Neuron (in vitro differentiated cells): ENCODE measurements around the gene SNX10.
A peak's percentile ranks its signal among the peaks of the same experiment; 100 is the strongest.
"Not testable (repeated sequence)": the region's sequence is repeated elsewhere in the genome, so short reads cannot be mapped to it uniquely, and the experiment has no call there.

Experiments used
- H2AFZ ChIP-seq: one replicate; pipeline ENCODE4 v1.6.1; 2013; ENCODE audit warnings: low read depth, mild to moderate bottlenecking, inconsistent platforms, low read length, moderate library complexity
- H3K27me3 ChIP-seq: one replicate; pipeline ENCODE4 v1.6.1; 2013; ENCODE audit warnings: low read length; ENCODE audit not compliant: insufficient read depth
- H3K36me3 ChIP-seq: one replicate; pipeline ENCODE4 v1.6.1; 2013; ENCODE audit warnings: low read length; ENCODE audit not compliant: insufficient read depth
- H3K4me1 ChIP-seq: one replicate; pipeline ENCODE4 v1.6.1; 2013; ENCODE audit warnings: low read length; ENCODE audit not compliant: insufficient read depth
- H3K4me3 ChIP-seq: 2 replicates; pipeline ENCODE4 v1.5.1; 2013; ENCODE audit warnings: mild to moderate bottlenecking, low read length, moderate library complexity
- H3K9me3 ChIP-seq: one replicate; pipeline ENCODE4 v1.6.1; 2013; ENCODE audit warnings: low read length

The SNX10 gene, protein sequence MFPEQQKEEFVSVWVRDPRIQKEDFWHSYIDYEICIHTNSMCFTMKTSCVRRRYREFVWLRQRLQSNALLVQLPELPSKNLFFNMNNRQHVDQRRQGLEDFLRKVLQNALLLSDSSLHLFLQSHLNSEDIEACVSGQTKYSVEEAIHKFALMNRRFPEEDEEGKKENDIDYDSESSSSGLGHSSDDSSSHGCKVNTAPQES

DNA sequence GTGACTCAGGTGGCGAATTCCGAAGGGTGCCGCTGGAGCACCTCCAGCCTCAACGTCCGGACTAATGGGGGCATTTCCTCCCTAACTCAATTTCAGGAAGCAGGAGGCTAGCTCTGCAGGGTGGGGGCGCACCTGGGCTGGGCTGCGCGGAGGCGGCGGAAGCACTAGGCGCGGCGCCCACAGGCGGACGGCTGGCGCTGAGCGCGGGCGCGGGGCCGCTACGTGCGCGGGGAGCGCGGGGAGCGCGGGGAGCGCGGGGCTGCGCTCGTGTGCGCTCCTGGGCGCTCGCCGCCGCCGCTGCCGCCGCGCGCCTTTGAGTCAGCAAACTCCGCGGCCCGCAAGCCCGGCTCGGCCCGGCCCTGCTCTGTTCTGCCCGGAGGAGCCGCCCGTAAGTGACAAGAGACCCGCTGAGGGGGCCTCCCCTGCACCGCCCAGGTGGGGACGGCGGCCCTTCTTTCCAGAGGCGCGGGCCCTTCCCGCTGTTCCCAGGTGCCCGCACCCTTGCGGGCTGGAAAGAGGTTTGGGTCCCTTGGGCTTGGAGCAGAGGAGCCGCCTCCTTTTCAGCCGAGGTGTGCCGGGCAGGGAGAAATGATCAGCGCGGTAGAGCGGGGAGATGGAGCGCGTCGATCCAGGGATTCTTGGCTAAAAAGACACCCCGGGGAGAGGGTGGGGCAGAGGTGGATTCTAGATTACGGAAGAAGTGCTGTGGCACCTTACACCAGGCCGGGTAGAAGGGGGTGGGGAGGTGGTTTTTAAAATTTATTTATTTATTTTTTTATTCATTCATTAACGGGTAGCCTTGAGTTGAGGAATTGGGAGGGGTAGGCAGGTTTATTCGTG is at the start of gene SNX10:
Gene SNX10 (plus strand): TSS at position 164 of the 840 bp plus-strand sequence. CDS start 54,581 bp downstream, outside the sequence.
- Histone ChIP-seq H3K27me3 (peaks cover 14% of the 10 kb centered on the region), H3K36me3 (no peaks in the 10 kb centered on the region), H3K9me3 (no peaks in the 10 kb centered on the region), H2AFZ (peak within 1 kb of the TSS; percentile 60), H3K4me1 (peaks cover 3% of the 10 kb centered on the region), H3K4me3 (peak within 1 kb of the TSS; percentile 51)

DNA sequence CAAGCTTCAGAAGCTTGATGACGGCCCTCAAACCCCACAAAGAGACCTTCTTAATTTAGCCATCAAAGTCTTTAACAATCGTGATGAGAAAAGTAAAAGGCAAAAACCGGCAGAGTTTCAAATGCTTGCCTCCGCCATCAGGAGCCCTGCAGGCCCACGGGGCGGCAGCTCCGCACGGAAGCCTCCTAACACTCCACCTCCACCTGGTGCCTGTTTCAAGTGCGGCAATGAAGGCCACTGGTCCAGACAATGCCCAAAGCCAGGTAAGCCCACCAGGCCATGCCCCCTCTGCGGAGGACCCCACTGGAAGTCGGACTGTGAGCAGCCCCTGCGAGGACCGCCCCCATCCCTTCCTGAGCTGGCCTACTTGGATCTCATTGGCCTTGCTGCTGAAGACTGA is 46.5 kb upstream of the SNX10 start:
- Histone ChIP-seq H3K9me3 (no peaks in the 10 kb centered on the region), H2AFZ (no peak overlapping the region), H3K36me3 (no peaks in the 10 kb centered on the region), H3K27me3 (no peaks in the 10 kb centered on the region), H3K4me3 (no peak overlapping the region), H3K4me1 (no peaks in the 10 kb centered on the region)

DNA sequence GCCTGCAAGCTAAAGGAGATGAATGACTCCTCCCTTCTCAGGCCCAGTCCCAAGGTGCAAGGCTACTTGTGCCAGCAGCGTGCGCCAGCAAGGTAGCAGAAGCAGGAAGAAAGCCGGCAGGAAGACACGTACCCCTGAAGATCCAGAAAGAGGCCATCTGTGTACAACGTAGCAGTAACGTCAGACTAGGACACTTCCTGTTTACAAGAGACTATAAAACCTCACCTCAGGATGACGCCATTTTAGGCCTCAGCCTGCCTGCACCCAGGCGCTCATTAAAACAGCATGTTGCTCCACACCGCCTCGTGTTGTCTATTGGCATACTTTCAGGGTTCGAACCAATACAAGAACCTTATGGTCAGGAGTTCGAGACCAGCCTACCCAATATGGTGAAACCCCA is 41.4 kb upstream of the SNX10 start:
- no peak overlapping the region for H2AFZ ChIP-seq
- H3K4me1 ChIP-seq: no peaks in the 10 kb centered on the region
- H3K4me3 ChIP-seq: no peak overlapping the region
- no peaks in the 10 kb centered on the region for H3K27me3 ChIP-seq
- H3K36me3 ChIP-seq: no peaks in the 10 kb centered on the region
- H3K9me3 ChIP-seq: no peaks in the 10 kb centered on the region

DNA sequence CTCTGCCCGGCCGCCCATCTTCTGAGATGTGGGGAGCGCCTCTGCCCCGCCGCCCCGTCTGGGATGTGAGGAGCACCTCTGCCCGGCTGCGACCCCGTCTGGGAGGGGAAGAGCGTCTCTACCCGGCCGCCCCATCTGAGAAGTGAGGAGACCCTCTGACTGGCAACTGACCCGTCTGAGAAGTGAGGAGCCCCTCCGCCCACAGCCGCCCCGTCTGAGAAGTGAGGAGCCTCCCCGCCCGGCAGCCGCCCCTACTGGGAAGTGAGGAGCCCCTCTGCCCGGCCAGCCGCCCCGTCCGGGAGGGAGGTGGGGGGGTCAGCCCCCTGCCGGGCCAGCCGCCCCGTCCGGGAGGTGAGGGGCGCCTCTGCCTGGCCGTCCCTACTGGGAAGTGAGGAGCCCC is 29.8 kb upstream of the SNX10 start:
- H2AFZ ChIP-seq, H3K27me3 ChIP-seq, H3K4me3 ChIP-seq, H3K36me3 ChIP-seq, H3K9me3 ChIP-seq, H3K4me1 ChIP-seq: not testable (repeated sequence)

DNA sequence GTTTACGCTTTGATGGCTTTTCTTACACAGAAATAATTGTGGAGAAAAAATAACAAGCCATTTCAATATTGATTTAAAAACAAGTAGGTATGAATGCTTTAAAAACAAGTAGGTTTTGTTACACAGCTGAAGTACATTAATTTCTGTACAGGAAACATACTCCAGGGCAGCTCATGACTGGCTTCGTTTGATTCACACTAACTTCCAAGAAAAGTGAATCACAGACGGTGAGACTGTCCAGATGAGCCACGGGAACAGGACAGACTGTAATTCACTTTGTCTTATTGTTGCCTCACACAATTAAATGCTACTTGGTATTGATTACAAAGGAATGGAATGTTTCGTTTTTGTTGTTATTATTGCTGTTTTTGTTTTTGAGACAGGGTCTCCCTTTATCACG is 26.6 kb upstream of the SNX10 start:
- Histone ChIP-seq H3K9me3 (no peaks in the 10 kb centered on the region), H2AFZ (no peak overlapping the region), H3K27me3 (no peaks in the 10 kb centered on the region)

DNA sequence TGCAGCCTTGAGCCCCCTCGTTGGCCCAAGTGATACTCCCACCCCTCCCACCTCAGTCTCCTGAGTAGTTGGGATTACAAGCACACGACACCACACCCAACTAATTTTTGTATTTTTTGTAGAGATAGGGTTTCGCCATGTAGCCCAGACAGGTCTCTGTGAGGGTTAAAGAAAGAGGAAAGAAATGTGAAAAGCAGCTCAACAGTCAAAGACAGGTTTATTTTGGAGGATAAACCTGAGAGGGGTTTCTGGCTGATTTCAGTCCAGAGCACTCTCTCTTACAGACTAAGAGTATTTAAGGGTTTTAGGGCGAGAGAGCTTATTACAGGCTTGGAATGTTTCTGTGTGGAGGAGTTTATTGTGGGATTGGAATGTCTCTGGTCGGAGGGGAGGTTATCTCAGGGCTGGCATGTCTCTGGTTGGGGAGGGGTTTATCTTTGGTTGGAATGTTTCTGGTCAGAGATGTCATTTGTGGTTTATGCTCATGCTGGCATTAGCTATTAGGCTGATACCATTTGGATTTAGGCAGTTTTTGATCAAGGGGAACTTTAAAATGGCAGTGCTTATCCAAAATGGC is 26.1 kb upstream of the SNX10 start:
- H3K4me3 ChIP-seq: no peak overlapping the region
- H2AFZ ChIP-seq: no peak overlapping the region
- H3K4me1 ChIP-seq: no peaks in the 10 kb centered on the region
- no peaks in the 10 kb centered on the region for H3K27me3 ChIP-seq
- no peaks in the 10 kb centered on the region for H3K9me3 ChIP-seq
- H3K36me3 ChIP-seq: no peaks in the 10 kb centered on the region

More for the DNA sequence above, 26.6 kb upstream of the SNX10 start:
- Histone ChIP-seq H3K4me1 (no peaks in the 10 kb centered on the region), H3K4me3 (no peak overlapping the region), H3K36me3 (no peaks in the 10 kb centered on the region)

DNA sequence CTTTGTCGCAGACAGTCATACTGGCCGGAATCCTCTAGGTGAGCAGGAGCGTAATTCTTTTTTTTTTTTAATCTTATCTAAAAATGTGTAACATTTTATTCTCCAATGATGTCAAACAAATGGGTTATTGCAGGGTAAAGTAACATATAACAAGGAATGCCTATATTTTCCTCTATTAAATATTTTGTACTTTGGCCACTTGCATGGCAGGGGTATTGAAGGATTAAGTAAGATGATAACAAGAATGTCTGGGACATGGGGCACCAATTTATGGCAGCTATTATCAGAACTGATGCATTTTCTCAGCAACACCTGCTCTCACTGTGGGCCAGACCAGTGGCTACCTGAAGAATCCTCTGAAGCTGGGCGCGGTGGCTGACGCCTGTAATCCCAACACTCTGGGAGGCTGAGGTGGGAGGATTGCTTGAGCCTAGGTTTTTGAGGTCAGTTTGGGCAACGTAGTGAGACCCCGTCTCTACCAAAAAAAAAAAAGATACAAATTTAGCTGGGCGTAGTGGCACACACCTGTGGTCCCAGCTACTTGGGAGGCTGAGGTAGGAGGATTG is 24.0 kb upstream of the SNX10 start:
- Histone ChIP-seq H2AFZ (no peak overlapping the region), H3K27me3 (no peaks in the 10 kb centered on the region), H3K36me3 (no peaks in the 10 kb centered on the region), H3K4me1 (no peaks in the 10 kb centered on the region), H3K4me3 (no peak overlapping the region), H3K9me3 (no peaks in the 10 kb centered on the region)

DNA sequence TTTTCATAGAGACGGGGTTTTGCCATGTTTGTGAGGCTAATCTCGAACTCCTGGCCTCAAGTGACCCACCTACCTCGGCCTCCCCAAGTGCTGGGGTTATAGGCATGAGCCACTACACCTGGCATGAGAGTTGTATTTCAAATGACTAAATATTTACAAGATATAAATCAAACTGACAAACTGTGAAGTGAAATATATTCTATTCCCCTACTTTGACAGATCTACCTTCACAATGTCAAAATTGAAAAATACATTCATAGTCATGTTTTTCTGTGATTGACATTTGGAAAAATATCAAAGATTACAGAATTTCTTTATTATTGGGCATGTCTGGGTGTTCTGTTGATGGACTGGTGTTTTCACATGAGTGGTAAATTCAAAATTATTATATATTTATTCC is 16.4 kb upstream of the SNX10 start:
- Histone ChIP-seq H3K9me3 (no peaks in the 10 kb centered on the region), H2AFZ (no peak overlapping the region), H3K27me3 (no peaks in the 10 kb centered on the region), H3K4me3 (no peak overlapping the region), H3K4me1 (no peaks in the 10 kb centered on the region), H3K36me3 (no peaks in the 10 kb centered on the region)

DNA sequence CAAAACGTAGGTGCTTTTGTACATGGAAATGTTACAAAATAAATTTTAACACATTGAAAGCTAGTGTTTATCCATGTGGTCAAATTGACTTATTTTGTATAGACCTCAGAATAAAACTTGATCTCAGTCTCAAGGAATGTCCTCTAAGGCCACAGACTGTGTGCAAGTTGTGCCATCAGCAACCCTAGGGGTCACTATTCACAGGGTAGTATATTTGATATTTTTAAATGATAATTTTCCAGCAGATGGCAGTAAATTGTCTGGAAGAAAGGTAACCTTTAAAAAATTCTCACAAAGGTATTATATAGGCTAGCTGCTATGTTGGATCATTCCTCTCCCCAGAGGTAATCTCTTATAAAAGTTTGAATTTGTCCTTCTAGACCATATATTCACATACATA is 12.9 kb upstream of the SNX10 start:
- Histone ChIP-seq H2AFZ (no peak overlapping the region), H3K27me3 (no peaks in the 10 kb centered on the region), H3K4me1 (no peaks in the 10 kb centered on the region), H3K9me3 (no peaks in the 10 kb centered on the region), H3K36me3 (no peaks in the 10 kb centered on the region), H3K4me3 (no peak overlapping the region)

DNA sequence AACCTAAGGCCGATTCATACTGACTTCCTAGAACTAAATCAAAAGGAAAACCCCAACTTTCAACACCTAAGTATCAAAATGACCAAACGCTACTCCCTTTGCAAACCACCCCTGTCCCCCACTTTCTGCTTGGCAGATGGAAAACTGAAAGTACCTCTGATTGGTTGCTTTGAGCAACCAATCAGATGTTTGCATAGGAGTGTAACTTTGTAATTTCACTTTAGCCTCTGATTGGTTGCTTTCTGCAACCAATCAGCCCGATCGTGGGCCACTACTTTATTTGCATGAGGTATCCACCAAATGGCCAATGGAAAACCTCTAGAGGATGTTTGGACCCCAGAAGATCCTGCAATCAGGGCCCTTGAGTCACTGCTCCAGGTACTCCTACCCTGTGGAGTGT is 12.3 kb upstream of the SNX10 start:
- no peak overlapping the region for H2AFZ ChIP-seq
- no peak overlapping the region for H3K4me3 ChIP-seq
- H3K4me1 ChIP-seq: no peaks in the 10 kb centered on the region
- no peaks in the 10 kb centered on the region for H3K27me3 ChIP-seq
- no peaks in the 10 kb centered on the region for H3K9me3 ChIP-seq
- no peaks in the 10 kb centered on the region for H3K36me3 ChIP-seq

DNA sequence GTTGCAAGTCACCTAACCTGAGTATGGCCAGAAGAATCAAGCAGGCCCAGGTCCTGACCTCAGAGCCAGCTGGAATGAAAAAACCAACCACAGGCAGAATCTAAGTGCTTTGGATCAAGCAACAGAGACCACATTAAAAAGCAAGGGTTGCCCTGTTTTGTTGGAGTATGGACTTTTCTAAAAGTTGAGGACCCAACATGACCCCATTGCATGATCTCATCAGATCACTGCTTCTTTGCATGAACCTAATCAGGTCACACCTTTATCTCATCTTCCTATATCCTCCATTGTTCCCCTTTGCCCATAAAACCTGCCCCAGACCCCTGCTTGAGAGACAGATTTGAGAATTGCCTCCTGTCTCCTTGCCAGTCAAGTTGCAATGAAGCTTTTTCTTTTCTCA is 11.6 kb upstream of the SNX10 start:
- H3K36me3 ChIP-seq: no peaks in the 10 kb centered on the region

DNA sequence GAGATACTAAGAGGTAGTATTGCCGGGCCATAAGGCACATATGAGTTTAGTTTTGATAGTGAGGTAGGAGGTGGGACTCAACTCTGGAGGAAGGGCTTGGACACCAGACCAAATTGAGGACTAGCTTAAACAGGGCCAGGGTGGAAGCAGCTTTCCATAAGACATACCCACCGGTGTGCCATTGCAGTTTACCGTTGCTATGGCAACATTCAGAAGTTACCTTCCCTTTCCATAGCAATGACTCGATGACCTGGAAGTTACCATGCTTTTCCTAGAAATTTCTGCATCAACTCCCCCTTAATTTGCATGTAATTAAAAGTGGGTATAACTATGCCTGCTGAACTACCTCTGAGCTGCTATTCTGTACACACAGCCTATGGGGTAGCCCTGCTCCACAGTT is 10.9 kb upstream of the SNX10 start:
- Histone ChIP-seq H3K4me1 (no peaks in the 10 kb centered on the region), H2AFZ (no peak overlapping the region), H3K9me3 (no peaks in the 10 kb centered on the region), H3K36me3 (no peaks in the 10 kb centered on the region), H3K27me3 (no peaks in the 10 kb centered on the region), H3K4me3 (no peak overlapping the region)

More for the DNA sequence above, 11.6 kb upstream of the SNX10 start:
- H3K4me1 ChIP-seq: no peaks in the 10 kb centered on the region
- no peak overlapping the region for H2AFZ ChIP-seq
- no peak overlapping the region for H3K4me3 ChIP-seq
- H3K27me3 ChIP-seq: no peaks in the 10 kb centered on the region
- no peaks in the 10 kb centered on the region for H3K9me3 ChIP-seq

DNA sequence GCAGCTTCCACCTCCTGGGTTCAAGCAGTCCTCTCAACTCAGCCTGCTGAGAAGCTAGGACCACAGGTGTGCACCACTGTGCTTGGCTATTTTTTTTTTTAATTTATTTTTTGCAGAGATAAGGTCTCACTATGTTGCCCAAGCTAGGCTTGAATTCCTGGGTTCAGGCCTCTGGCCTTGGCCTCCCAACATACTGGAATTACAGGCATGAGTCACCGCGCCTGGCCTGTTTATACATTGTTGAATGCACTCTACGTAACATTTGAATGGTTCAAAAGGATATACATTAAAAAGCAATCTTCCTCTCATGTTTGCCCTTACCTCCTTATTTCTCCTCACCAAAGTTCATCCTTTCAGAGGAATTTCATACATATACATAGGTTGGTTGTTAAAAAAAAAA is 7.2 kb upstream of the SNX10 start:
- no peak overlapping the region for H2AFZ ChIP-seq
- H3K36me3 ChIP-seq: no peaks in the 10 kb centered on the region
- H3K27me3 ChIP-seq: peaks cover 3% of the 10 kb centered on the region
- no peak overlapping the region for H3K4me3 ChIP-seq
- H3K9me3 ChIP-seq: no peaks in the 10 kb centered on the region
- H3K4me1 ChIP-seq: no peaks in the 10 kb centered on the region
